OCI-LY1 (cell line): ENCODE data around the gene BPIFB2.

Experiments used
- CTCF ChIP-seq: fragments of 200-600 bp; sonication (generic), shearing (Covaris generic); IDR thresholded peaks from 2 replicates; pipeline ENCODE4 v1.5.1; 2017; ENCODE audit warnings: mild to moderate bottlenecking, antibody characterized with exemption, low read length, moderate library complexity, mixed read lengths
- EZH2 ChIP-seq: fragments of 200-600 bp; sonication (generic), shearing (Covaris generic); IDR thresholded peaks from 2 replicates; pipeline ENCODE4 v1.8.0; 2017; ENCODE audit warnings: borderline replicate concordance, mixed run types, mild to moderate bottlenecking, antibody characterized with exemption, low read length, moderate library complexity, mixed read lengths

GRCh38 chr20:32960849-32961731 is 46.4 kb upstream of the BPIFB2 start:
- TF ChIP-seq CTCF (no peak), EZH2 (no peak)
